H9 (cell line): Measurements from ENCODE around the gene VTA1. TPM values are rescaled to one million over a fixed set of nuclear protein-coding genes. Genes with fewer than 3 reads are reported as not detected.

Experiments used
- DNase-seq: peaks from one replicate; pipeline ENCODE4 v3.0.0-alpha.2; 2017
- H2AFZ ChIP-seq: one replicate; pipeline ENCODE4 v1.6.1; 2013; ENCODE audit warnings: mild to moderate bottlenecking, low read length, control low read depth, moderate library complexity
- H2AK5ac ChIP-seq: 2 replicates; pipeline ENCODE4 v1.6.1; 2013; ENCODE audit warnings: low read length, control low read depth, mixed read lengths; ENCODE audit not compliant: insufficient read length
- H2BK120ac ChIP-seq: one replicate; pipeline ENCODE4 v1.6.1; 2013; ENCODE audit warnings: low read depth, mild to moderate bottlenecking, low read length, control low read depth, inconsistent platforms; ENCODE audit not compliant: poor library complexity, severe bottlenecking
- H2BK12ac ChIP-seq: 2 replicates; pipeline ENCODE4 v1.6.1; 2013; ENCODE audit warnings: low read length, control low read depth, mixed read lengths, low read depth; ENCODE audit not compliant: insufficient read length
- H2BK15ac ChIP-seq: 2 replicates; pipeline ENCODE4 v1.6.1; 2013; ENCODE audit warnings: low read depth, low read length, control low read depth
- H2BK20ac ChIP-seq: one replicate; pipeline ENCODE4 v1.6.1; 2013; ENCODE audit warnings: low read depth, mild to moderate bottlenecking, low read length, control low read depth, inconsistent platforms; ENCODE audit not compliant: poor library complexity, severe bottlenecking
- H2BK5ac ChIP-seq: 2 replicates; pipeline ENCODE4 v1.6.1; 2013; ENCODE audit warnings: low read length, control low read depth, mixed read lengths; ENCODE audit not compliant: insufficient read length
- H3K14ac ChIP-seq: 2 replicates; pipeline ENCODE4 v1.6.1; 2013; ENCODE audit warnings: low read length, control low read depth; ENCODE audit not compliant: insufficient read depth
- H3K18ac ChIP-seq: 2 replicates; pipeline ENCODE4 v1.6.1; 2013; ENCODE audit warnings: low read depth, mild to moderate bottlenecking, mixed read lengths, low read length, control low read depth; ENCODE audit not compliant: insufficient read length
- H3K23ac ChIP-seq: 2 replicates; pipeline ENCODE4 v1.6.1; 2013; ENCODE audit warnings: low read length, control low read depth, mixed read lengths, low read depth; ENCODE audit not compliant: insufficient read length
- H3K23me2 ChIP-seq: 2 replicates; pipeline ENCODE4 v1.6.1; 2013; ENCODE audit warnings: low read depth, mild to moderate bottlenecking, mixed read lengths, low read length, control low read depth; ENCODE audit not compliant: insufficient read length, poor library complexity, severe bottlenecking
- H3K27ac ChIP-seq: 2 replicates; pipeline ENCODE4 v1.5.1; 2013; ENCODE audit warnings: low read length, control low read depth, mixed read lengths, low read depth; ENCODE audit not compliant: insufficient read length
- H3K27me3 ChIP-seq: 2 replicates; pipeline ENCODE4 v1.6.1; 2013; ENCODE audit warnings: low read length, control low read depth, inconsistent platforms; ENCODE audit not compliant: insufficient read depth
- H3K4ac ChIP-seq: 2 replicates; pipeline ENCODE4 v1.6.1; 2013; ENCODE audit warnings: low read depth, mild to moderate bottlenecking, control low read depth, inconsistent platforms, low read length, moderate library complexity
- H3K4me1 ChIP-seq: 2 replicates; pipeline ENCODE4 v1.6.1; 2013; ENCODE audit warnings: low read length, control low read depth, inconsistent platforms; ENCODE audit not compliant: insufficient read depth
- H3K4me2 ChIP-seq: 2 replicates; pipeline ENCODE4 v1.6.1; 2013; ENCODE audit warnings: low read length, control low read depth, mixed read lengths; ENCODE audit not compliant: insufficient read length, insufficient read depth
- H3K56ac ChIP-seq: 2 replicates; pipeline ENCODE4 v1.6.1; 2013; ENCODE audit warnings: low read depth, mild to moderate bottlenecking, mixed read lengths, low read length, control low read depth; ENCODE audit not compliant: insufficient read length
- H3K79me1 ChIP-seq: 2 replicates; pipeline ENCODE4 v1.6.1; 2013; ENCODE audit warnings: low read depth, mild to moderate bottlenecking, moderate library complexity, low read length, control low read depth, inconsistent platforms; ENCODE audit not compliant: insufficient read depth, poor library complexity, severe bottlenecking
- H3K79me2 ChIP-seq: 2 replicates; pipeline ENCODE4 v1.6.1; 2013; ENCODE audit warnings: low read length, control low read depth, inconsistent platforms; ENCODE audit not compliant: insufficient read depth
- H3K9ac ChIP-seq: 2 replicates; pipeline ENCODE4 v1.6.1; 2013; ENCODE audit warnings: low read length, control low read depth, mixed read lengths; ENCODE audit not compliant: insufficient read length; ENCODE audit errors: extremely low read depth
- H3K9me3 ChIP-seq: one replicate; pipeline ENCODE4 v1.6.1; 2013; ENCODE audit warnings: low read depth, low read length, inconsistent platforms; ENCODE audit not compliant: control insufficient read depth
- H3T11ph ChIP-seq: one replicate; pipeline ENCODE4 v1.6.1; 2013; ENCODE audit warnings: mild to moderate bottlenecking, low read length, control low read depth, inconsistent platforms
- H4K20me1 ChIP-seq: one replicate; pipeline ENCODE4 v1.6.1; 2013; ENCODE audit not compliant: control insufficient read depth, insufficient read length, insufficient read depth
- H4K5ac ChIP-seq: 2 replicates; pipeline ENCODE4 v1.6.1; 2013; ENCODE audit warnings: low read depth, mild to moderate bottlenecking, mixed read lengths, low read length, control low read depth; ENCODE audit not compliant: insufficient read length
- H4K8ac ChIP-seq: replicated peaks from 2 replicates; pipeline ENCODE4 v1.6.1; 2013; ENCODE audit warnings: low read length, control low read depth, mixed read lengths, low read depth; ENCODE audit not compliant: insufficient read length
- H4K91ac ChIP-seq: 2 replicates; pipeline ENCODE4 v1.6.1; 2013; ENCODE audit warnings: low read depth, mild to moderate bottlenecking, moderate library complexity, mixed read lengths, low read length, control low read depth; ENCODE audit not compliant: insufficient read length
- H3K27ac Mint-ChIP-seq, 3 experiments: 2 replicates in 2 of 3; 3 replicates in 1 of 3; pipeline ENCODE4 v1.8.0; 2020 to 2021; ENCODE audit warnings: mixed read lengths in 3 of 3, mild to moderate bottlenecking in 1 of 3, moderate library complexity in 1 of 3
- H3K27me3 Mint-ChIP-seq: 2 replicates; pipeline ENCODE4 v1.8.0; 2021; ENCODE audit warnings: low read depth, mild to moderate bottlenecking, moderate library complexity, mixed read lengths
- H3K36me3 Mint-ChIP-seq, 3 experiments: 2 replicates in 2 of 3; 3 replicates in 1 of 3; pipeline ENCODE4 v1.8.0; 2020 to 2021; ENCODE audit warnings: low read depth in 3 of 3, mixed read lengths in 3 of 3; ENCODE audit not compliant: insufficient read depth in 1 of 3
- H3K4me1 Mint-ChIP-seq, 2 experiments: 2 replicates each; pipeline ENCODE4 v1.8.0; 2020; ENCODE audit warnings: mixed read lengths in 2 of 2
- H3K4me3 Mint-ChIP-seq, 2 experiments: 2 replicates in 1 of 2; 3 replicates in 1 of 2; pipeline ENCODE4 v1.8.0; 2020 to 2021; ENCODE audit warnings: mild to moderate bottlenecking in 2 of 2, mixed read lengths in 2 of 2, moderate library complexity in 1 of 2
- H3K9me3 Mint-ChIP-seq, 2 experiments: 2 replicates in 1 of 2; 3 replicates in 1 of 2; pipeline ENCODE4 v1.8.0; 2020; ENCODE audit warnings: mild to moderate bottlenecking in 2 of 2, mixed read lengths in 2 of 2, moderate library complexity in 1 of 2
- total RNA-seq: library from RNA; stranded (reverse); gene quantifications from 2 replicates; pipeline ENCODE4 v1.2.1, GENCODE V29; 2021
- TF ChIP-seq, protein P1 (sequence below): fragments of 200-600 bp; sonication (generic); conservative IDR thresholded peaks from 3 replicates; pipeline ENCODE4 v1.8.0; 2021; ENCODE audit warnings: antibody characterized with exemption, mild to moderate bottlenecking

The VTA1 gene
- total RNA-seq, 1 experiment from 2014 or later = 63.1 TPM

GRCh38 chr6:142262231-142262630, 115.2 kb downstream of the VTA1 start:
- H3K9ac ChIP-seq = no peak overlapping the region
- no peaks in the 10 kb centered on the region for H3K79me1 ChIP-seq
- no peaks in the 10 kb centered on the region for H3K79me2 ChIP-seq
- Mint-ChIP-seq H3K27ac (no peak overlapping the region), H3K9me3 (no peaks in the 10 kb centered on the region), H3K4me3 (no peak overlapping the region), H3K4me1 (no peaks in the 10 kb centered on the region), H3K27me3 (no peaks in the 10 kb centered on the region), H3K36me3 (no peaks in the 10 kb centered on the region)
- H4K5ac ChIP-seq = no peak overlapping the region
- no peak overlapping the region for H2BK15ac ChIP-seq
- H3K4ac ChIP-seq = no peak overlapping the region
- H3K27ac ChIP-seq = no peak overlapping the region
- no peaks in the 10 kb centered on the region for H4K20me1 ChIP-seq
- no peaks in the 10 kb centered on the region for H3K9me3 ChIP-seq
- no peak for DNase-seq
- H3K14ac ChIP-seq = no peak overlapping the region
- H3K23ac ChIP-seq = no peak overlapping the region
- H2BK120ac ChIP-seq = no peak overlapping the region
- no peak overlapping the region for H2AK5ac ChIP-seq
- no peaks in the 10 kb centered on the region for H3K23me2 ChIP-seq
- no peak overlapping the region for H2AFZ ChIP-seq
- no peak overlapping the region for H2BK20ac ChIP-seq
- no peak overlapping the region for H3K18ac ChIP-seq
- no peak overlapping the region for H4K91ac ChIP-seq
- no peaks in the 10 kb centered on the region for H3K27me3 ChIP-seq
- H4K8ac ChIP-seq = no peak overlapping the region
- H2BK5ac ChIP-seq = no peak overlapping the region
- no peak overlapping the region for H2BK12ac ChIP-seq
- no peak overlapping the region for H3K4me2 ChIP-seq
- H3K4me1 ChIP-seq = no peaks in the 10 kb centered on the region
- TF ChIP-seq, protein P1, sequence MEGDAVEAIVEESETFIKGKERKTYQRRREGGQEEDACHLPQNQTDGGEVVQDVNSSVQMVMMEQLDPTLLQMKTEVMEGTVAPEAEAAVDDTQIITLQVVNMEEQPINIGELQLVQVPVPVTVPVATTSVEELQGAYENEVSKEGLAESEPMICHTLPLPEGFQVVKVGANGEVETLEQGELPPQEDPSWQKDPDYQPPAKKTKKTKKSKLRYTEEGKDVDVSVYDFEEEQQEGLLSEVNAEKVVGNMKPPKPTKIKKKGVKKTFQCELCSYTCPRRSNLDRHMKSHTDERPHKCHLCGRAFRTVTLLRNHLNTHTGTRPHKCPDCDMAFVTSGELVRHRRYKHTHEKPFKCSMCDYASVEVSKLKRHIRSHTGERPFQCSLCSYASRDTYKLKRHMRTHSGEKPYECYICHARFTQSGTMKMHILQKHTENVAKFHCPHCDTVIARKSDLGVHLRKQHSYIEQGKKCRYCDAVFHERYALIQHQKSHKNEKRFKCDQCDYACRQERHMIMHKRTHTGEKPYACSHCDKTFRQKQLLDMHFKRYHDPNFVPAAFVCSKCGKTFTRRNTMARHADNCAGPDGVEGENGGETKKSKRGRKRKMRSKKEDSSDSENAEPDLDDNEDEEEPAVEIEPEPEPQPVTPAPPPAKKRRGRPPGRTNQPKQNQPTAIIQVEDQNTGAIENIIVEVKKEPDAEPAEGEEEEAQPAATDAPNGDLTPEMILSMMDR = no peak
- no peak overlapping the region for H3K56ac ChIP-seq
- H3T11ph ChIP-seq = no peak overlapping the region
